GM20000 (cell line): ENCODE results near the gene RHBDF2.

Experiments
- DNase-seq: peaks from one replicate; pipeline ENCODE4 v3.0.0; 2012; ENCODE audit warnings: low spot score
- TF ChIP-seq, protein P1 (sequence below): IDR thresholded peaks from 2 replicates; pipeline ENCODE4 v1.5.1; 2012; ENCODE audit warnings: mild to moderate bottlenecking, control low read depth; ENCODE audit errors: extremely low read depth, missing control alignments

The RHBDF2 gene

DNA sequence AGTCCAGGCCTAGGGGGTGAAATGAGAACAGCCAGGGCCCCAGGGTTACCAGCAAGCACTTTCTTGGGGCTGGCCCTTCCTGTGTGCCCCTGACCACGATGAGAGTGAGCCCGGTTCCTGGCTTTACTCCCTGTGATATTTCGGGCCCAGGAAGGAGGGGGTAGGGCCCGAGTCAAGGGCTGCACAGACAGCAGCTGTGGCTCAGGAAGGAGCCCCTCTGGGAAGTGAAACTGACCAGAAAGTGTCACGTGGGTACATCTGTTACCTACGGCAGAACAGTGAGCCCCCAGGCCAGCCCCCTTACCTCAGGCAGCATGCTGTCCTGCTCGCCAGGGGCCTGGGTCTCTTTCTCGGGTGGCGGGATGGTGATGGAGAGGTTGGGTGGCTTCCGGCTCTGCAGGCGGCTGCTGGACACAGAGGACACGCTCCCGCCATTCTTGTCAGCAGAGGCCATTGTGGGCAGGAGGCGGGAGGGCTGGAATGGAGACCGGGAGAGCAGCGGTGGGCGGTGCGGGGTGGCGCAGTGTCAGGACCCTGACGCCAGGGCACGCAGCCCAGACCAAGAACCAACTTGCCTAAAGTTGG, 20.1 kb downstream of the RHBDF2 start:
- TF ChIP-seq, protein P1, sequence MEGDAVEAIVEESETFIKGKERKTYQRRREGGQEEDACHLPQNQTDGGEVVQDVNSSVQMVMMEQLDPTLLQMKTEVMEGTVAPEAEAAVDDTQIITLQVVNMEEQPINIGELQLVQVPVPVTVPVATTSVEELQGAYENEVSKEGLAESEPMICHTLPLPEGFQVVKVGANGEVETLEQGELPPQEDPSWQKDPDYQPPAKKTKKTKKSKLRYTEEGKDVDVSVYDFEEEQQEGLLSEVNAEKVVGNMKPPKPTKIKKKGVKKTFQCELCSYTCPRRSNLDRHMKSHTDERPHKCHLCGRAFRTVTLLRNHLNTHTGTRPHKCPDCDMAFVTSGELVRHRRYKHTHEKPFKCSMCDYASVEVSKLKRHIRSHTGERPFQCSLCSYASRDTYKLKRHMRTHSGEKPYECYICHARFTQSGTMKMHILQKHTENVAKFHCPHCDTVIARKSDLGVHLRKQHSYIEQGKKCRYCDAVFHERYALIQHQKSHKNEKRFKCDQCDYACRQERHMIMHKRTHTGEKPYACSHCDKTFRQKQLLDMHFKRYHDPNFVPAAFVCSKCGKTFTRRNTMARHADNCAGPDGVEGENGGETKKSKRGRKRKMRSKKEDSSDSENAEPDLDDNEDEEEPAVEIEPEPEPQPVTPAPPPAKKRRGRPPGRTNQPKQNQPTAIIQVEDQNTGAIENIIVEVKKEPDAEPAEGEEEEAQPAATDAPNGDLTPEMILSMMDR, result no peak
- peak; percentile 85 for DNase-seq

DNA sequence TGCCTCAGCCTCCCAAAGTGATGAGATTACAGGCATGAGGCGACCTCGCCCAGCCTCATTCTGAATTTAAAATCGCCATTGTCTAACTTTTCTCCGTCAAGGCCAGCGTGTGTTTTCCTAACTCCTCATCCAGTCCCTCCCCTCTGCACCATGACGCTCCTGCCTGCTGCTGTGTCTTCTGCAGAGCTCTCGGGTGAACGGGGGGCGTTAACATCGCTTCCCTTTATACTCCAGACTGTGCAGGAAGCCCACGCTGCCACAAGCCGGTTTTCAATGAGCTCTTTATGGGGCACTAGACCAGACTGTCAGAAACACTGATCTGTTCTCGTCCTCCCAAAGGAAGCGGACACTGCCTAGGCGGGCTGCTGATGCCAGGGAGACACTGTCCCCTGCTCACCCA, 20.6 kb downstream of the RHBDF2 start:
- DNase-seq, result peak; percentile 64
- TF ChIP-seq, protein P1, result no peak

DNA sequence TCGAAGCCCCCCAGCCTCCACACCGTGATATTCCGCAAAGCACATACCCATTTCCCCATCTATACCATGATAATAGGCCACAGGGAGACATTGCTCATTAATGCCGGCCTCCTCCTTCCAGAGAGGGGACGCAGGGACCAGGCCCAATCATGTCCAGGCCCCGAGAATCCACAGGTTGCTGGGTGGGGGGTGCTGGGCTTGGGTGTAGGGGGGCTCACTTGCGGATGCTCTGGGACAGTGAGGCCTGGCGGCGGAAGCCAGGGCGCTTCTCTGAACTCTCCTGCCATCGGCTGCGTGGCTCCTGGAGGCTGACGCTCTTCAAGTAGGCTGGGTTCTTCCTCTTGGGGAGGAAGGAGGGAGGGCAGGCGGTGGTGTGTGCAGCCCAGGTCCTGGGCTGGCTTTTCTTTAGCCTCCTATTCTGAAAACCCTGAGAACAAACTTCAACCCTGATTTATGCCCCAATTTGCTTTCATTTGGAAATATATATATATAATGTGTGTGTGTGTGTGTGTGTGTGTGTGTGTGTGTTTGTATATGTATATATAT, 21.6 kb downstream of the RHBDF2 start:
- TF ChIP-seq, protein P1, result no peak
- no peak for DNase-seq

DNA sequence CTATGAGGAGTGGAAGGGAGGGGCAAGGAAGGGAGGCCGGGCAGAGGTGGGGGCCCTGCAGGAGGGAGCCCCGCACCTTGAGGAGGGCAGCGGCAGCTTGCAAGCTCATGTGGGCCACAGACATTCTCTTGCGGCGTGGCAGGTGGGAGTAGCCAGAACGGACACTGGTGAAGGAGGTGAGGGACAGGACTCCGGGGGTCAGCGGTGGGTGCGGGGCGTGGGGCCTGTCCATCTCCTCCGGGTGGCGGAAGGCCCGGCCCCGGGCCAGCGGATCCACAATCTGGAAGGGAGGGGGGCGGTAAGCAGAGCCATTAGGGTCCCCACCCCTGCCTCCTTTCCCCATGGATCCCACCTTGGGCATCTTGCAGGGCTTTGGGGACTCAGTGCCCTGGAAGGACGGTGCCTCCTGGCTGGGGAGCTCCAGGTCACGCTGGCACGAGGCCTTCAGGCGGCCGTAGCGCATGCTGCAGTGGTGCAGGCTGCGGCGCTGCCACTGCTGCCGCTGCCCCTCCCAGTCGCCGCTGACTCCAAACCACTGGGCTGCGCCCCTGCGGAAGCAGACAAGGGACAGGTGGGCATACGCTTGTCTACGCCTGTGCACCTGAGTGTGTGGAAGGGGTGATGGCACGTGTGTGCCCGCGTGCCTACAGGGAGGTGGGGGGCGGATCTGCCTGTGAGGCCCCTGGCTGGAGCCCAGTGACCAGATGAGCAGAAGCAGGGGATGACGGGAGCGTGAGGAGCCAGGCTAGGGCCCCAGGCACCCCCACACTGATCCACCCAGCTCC, 22.3 kb downstream of the RHBDF2 start:
- TF ChIP-seq, protein P1, result no peak
- DNase-seq, result no peak

DNA sequence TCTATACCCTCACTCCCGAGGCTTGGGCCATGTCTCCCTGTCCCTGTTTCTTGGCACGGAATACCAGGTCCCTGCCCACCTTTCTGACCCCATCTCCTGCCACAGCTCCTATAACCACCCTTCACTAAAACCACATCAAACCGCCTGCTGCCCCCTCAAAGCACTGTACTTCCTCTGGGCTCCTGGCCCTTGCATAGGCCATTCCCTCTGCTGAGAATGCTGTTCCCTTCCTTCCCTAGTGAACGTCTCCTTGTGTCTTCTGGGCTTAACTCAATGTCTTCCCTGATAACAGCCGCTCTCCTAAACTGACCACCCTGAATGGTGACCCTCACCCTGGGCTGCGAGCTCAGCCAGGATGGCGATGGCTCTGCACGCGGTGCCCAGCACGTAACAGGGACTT, 23.1 kb downstream of the RHBDF2 start:
- TF ChIP-seq, protein P1, result no peak
- DNase-seq, result no peak

DNA sequence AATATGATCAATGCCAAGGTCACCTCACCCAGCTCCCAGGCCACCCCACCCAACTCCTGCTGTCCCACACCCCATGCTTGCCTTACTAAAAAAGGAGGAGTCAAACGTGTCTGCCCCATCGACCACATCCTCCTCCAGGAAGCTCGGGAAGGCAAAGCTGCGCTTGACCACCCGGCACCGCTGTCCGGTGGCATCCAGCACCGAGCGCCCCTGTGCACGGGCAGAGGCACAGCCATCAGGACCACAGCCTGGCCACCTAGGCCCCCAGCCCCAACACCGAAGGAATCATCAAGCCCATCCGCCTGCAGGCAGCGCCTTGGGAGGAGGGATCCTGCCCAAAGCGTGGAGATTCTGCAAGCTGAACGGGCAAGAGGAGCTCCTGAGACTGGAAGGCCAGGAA, 23.6 kb downstream of the RHBDF2 start:
- TF ChIP-seq, protein P1, result no peak
- DNase-seq, result no peak

DNA sequence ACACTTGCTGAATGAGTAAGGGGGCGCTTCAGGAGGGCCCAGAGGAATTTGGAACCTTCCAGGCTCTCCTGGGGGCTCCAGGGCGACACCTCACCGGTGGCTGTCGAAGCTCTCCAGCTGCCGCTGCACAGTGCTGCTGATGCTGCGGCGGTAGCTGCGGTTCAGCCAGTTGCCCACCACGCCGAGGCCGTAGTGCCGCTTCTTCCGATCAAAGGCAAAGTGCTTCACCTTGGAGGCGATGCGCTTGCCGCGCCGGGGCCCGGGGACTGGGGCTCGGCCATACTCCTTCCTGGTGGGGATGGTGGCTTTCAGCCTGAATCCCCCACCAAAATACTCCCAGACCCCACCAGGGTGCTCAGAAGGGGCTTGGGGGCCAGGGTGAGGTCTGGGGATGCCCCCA, 24.5 kb downstream of the RHBDF2 start:
- TF ChIP-seq, protein P1, result no peak
- no peak for DNase-seq
